ENCODE results near the gene TAF5L. TPM values are rescaled to one million over a fixed set of nuclear protein-coding genes. Genes with fewer than 3 reads are reported as not detected.

TAF5L gene
- total RNA-seq, 4 donors from 2014 or later: 7.5 to 15.7 (median 9.4) TPM

DNA sequence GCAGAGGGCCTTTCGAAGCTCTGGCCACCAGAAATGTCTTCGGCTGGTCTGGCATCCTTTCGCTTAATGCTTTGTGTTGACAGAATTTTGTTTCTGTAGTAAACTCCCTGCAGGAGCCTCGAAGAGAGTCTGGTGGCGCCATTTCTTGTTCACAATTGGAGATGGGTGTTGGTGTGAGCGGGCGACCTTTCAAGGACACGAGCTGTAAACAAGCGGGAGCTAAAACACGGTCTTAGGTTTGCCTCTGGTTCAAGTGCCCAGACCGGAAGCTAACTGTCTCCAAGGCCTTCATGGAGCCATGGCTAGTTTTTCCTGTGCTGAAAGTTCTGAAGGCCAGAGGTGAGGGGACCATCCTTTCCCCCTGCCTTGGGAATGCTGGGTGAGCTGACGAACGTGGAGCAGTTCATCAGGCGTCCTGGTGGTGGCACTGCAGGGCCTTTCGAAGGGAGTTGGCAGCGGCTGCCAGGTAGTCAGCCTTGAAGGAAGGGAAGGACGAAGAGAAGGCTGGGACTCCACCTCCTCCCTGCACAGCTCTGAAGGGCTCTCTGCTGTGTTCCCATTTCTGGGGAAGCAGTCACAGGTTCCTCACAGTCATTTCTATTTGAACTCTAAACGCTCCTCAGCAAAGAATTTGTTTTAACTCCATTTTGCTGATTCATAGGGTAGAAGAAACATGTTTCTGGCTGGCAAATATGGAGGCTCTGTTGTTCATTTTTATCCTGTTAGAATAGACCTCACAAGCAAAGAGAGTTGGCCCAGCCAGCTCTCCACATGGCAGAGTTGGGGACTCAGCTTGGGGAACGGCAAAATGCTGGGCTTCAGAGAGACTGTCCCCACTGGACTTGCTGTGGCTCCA lies 35.3 kb upstream of the TAF5L start:
- TF ChIP-seq POLR2A (IDR thresholded peaks at IDR 0.05): no peak
- TF ChIP-seq, protein P1, sequence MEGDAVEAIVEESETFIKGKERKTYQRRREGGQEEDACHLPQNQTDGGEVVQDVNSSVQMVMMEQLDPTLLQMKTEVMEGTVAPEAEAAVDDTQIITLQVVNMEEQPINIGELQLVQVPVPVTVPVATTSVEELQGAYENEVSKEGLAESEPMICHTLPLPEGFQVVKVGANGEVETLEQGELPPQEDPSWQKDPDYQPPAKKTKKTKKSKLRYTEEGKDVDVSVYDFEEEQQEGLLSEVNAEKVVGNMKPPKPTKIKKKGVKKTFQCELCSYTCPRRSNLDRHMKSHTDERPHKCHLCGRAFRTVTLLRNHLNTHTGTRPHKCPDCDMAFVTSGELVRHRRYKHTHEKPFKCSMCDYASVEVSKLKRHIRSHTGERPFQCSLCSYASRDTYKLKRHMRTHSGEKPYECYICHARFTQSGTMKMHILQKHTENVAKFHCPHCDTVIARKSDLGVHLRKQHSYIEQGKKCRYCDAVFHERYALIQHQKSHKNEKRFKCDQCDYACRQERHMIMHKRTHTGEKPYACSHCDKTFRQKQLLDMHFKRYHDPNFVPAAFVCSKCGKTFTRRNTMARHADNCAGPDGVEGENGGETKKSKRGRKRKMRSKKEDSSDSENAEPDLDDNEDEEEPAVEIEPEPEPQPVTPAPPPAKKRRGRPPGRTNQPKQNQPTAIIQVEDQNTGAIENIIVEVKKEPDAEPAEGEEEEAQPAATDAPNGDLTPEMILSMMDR (IDR thresholded peaks at IDR 0.05): peak in 1 of 3 donors; percentile 61
- 58 to 67% methylated on average over 15 to 19 of the region's 19 CpGs for WGBS, 2 donors
- peak; percentile 75 to 95 for DNase-seq (ENCODE audit: low spot score in 2 of 2)
- intact Hi-C loops (cut with DNase I; ENCODE audit: low total_unique reads): loop anchor here (10.0 kb wide), 1 partner anchor 654 kb away; no protein-coding TSS in a partner anchor
- no peak overlapping the region for H3K4me3 ChIP-seq (ENCODE audit: low read depth, poor library complexity, severe bottlenecking)

DNA sequence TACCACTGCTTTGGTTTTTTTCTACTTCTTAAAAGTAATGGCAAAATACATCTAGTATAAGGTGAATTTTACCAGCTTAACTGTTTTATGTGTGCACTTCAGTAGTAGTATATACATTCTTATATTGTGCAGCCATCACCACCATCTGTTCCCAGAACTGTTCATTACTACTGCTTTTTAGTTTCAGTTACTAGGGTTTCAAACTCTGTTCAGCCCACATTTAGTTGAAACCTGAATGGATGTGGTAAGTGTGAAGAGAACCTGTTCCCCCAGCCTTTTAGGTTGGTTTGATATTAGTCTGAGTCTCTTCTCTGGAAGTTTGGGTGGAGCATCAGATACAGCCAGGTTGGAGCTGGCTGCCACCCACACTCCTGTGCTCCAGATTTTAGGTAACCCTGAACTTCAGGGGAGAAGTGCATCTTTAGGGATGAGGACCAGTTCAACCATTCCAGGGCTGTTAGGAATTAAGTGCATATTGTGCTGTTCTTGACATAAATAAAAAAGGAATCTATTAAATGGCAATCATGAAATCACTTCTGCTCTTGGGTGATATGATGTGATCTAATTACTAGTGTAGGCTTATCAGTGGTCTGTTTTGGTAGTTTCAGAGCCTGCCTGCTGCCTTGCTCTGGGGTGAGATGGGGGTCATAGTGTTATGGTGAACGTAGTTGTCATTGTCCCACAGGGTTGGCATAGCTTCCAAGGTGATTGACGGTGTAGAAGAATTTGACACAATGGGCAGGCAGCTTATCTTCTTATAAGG lies 32.3 kb upstream of the TAF5L start:
- 85 to 90% methylated on average over 2 of the region's 2 CpGs for WGBS, 2 donors
- no peak overlapping the region for H3K4me3 ChIP-seq (ENCODE audit: low read depth, poor library complexity, severe bottlenecking)
- intact Hi-C loops (cut with DNase I; ENCODE audit: low total_unique reads): no loop called here
- no peak for TF ChIP-seq POLR2A (IDR thresholded peaks at IDR 0.05)
- TF ChIP-seq, protein P1 (IDR thresholded peaks at IDR 0.05): no peak
- no peak for DNase-seq (ENCODE audit: low spot score in 2 of 2)

DNA sequence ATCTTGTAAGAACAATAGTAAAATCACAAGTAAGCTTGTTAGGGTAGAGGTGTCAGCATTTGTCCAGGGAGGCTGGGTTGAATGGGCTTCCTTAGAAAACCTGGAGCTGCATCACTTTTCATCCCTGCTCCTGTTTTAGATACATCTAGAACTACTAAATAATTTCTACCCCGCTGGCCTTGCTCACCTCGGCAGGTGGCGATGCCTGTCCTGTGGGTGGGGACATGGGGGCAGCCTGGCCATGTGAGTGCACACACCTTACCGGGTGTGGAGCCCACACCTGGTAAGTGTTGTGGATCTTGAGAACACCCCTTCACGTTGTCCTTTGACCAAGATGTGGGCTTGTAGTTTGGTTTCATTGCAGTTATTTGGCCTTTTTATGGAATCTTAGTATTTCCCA lies 29.9 kb upstream of the TAF5L start:
- no peak for TF ChIP-seq POLR2A (IDR thresholded peaks at IDR 0.05)
- TF ChIP-seq, protein P1 (IDR thresholded peaks at IDR 0.05): no peak
- no peak overlapping the region for H3K4me3 ChIP-seq (ENCODE audit: low read depth, poor library complexity, severe bottlenecking)
- WGBS, 2 donors: 87 to 92% methylated on average over 5 of the region's 5 CpGs
- DNase-seq (ENCODE audit: low spot score in 2 of 2): no peak
- intact Hi-C loops (cut with DNase I; ENCODE audit: low total_unique reads): no loop called here

DNA sequence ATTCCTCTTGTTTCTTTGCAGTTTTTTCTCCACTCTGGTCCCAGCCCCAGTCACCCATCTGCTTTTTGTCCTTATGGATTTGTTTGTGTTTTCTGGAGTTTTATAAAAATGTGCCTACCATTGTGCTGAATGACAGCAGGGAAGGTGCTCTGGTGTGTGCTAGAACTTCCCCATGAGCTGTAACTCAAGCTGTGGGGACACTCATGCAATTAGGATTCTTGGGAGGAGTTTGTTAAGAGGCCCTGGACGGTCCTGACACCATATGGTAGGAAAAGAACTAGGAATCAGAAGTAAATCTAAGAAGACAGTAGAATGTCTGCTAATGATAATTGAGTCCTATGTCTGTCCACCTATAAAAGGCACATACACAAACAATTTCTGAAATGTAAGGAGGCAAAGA lies 27.5 kb upstream of the TAF5L start:
- 81 to 86% methylated on average over 1 of the region's 1 CpG for WGBS, 2 donors

DNA sequence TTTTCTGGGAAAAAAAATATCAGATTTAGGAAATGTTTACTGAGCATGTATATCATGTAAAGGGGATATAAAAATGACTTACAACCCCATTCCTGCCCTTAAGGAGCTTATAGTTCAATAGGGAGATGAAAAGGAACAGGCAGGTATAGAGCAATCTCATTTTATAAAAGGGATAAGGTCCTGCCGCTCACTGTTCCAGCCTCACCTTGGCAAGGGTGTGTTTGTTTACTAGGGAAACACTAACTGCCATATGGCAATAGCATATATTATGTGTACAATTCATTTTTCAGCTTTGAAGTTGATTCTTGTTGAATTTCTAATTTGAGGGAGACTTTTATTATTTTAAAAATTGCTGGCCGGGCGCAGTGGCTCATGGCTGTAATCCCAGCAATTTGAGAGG lies 25.6 kb upstream of the TAF5L start:
- DNase-seq (ENCODE audit: low spot score in 2 of 2): no peak
- TF ChIP-seq POLR2A (IDR thresholded peaks at IDR 0.05): no peak
- TF ChIP-seq, protein P1 (IDR thresholded peaks at IDR 0.05): no peak
- 97% methylated on average over 3 of the region's 3 CpGs for WGBS, 2 donors
- H3K4me3 ChIP-seq (ENCODE audit: low read depth, poor library complexity, severe bottlenecking): no peak overlapping the region
- intact Hi-C loops (cut with DNase I; ENCODE audit: low total_unique reads): no loop called here

More for the DNA sequence above, 27.5 kb upstream of the TAF5L start:
- H3K4me3 ChIP-seq (ENCODE audit: low read depth, poor library complexity, severe bottlenecking): no peak overlapping the region
- TF ChIP-seq, protein P1 (IDR thresholded peaks at IDR 0.05): no peak
- TF ChIP-seq POLR2A (IDR thresholded peaks at IDR 0.05): no peak
- intact Hi-C loops (cut with DNase I; ENCODE audit: low total_unique reads): no loop called here
- DNase-seq (ENCODE audit: low spot score in 2 of 2): no peak
